Fibroblast of the aortic adventitia (primary cell): Measurements from ENCODE around the gene SLAMF6. TPM values are rescaled to one million over a fixed set of nuclear protein-coding genes. Genes with fewer than 3 reads are reported as not detected.

Source experiments
- DNase-seq: peaks from one replicate; pipeline ENCODE4 v3.0.0-alpha.2; 2010; ENCODE audit warnings: low read depth
- H3K4me3 ChIP-seq: 2 replicates; pipeline ENCODE4 v1.5.1; 2011; ENCODE audit warnings: low read depth, mild to moderate bottlenecking, control low read depth, low read length, moderate library complexity
- CTCF ChIP-seq: IDR thresholded peaks from 2 replicates; pipeline ENCODE4 v1.5.1; 2011; ENCODE audit warnings: mild to moderate bottlenecking, low read length, control low read depth, inconsistent platforms; ENCODE audit not compliant: insufficient read depth
- total RNA-seq: library from RNA; depleted of rRNA; stranded (reverse); fragments of >200 nt; gene quantifications from 2 replicates; pipeline ENCODE4 v1.2.3, GENCODE V29; 2012; ENCODE audit warnings: low replicate concordance

SLAMF6 gene
- total RNA-seq, 1 donor: not detected

DNA sequence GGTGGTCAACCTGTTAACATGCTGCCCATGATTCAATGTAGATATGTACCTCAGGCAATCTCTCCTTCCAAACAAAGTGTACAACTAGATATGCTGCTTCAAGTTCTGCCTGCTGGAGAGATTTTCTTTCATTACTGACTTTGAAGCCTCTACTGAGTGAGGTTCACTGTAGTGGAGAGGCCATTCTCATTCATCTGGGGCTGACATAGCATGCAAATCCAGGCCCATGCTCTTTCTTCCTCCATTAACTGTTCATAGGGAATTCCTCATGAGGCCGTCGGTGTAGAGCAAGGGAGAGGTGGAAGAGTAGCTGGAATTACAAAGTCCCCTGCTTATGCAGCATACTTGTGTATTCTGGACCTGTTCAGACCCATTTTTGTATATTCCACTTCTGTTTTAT, 84.1 kb downstream of the SLAMF6 start:
- DNase-seq: no peak
- H3K4me3 ChIP-seq: no peak overlapping the region
- TF ChIP-seq CTCF: no peak

- no peak for DNase-seq
- H3K4me3 ChIP-seq: no peak overlapping the region
- TF ChIP-seq CTCF: no peak
Observed at GRCh38 chr1:160438317-160438918, 84.6 kb downstream of the SLAMF6 start.

DNA sequence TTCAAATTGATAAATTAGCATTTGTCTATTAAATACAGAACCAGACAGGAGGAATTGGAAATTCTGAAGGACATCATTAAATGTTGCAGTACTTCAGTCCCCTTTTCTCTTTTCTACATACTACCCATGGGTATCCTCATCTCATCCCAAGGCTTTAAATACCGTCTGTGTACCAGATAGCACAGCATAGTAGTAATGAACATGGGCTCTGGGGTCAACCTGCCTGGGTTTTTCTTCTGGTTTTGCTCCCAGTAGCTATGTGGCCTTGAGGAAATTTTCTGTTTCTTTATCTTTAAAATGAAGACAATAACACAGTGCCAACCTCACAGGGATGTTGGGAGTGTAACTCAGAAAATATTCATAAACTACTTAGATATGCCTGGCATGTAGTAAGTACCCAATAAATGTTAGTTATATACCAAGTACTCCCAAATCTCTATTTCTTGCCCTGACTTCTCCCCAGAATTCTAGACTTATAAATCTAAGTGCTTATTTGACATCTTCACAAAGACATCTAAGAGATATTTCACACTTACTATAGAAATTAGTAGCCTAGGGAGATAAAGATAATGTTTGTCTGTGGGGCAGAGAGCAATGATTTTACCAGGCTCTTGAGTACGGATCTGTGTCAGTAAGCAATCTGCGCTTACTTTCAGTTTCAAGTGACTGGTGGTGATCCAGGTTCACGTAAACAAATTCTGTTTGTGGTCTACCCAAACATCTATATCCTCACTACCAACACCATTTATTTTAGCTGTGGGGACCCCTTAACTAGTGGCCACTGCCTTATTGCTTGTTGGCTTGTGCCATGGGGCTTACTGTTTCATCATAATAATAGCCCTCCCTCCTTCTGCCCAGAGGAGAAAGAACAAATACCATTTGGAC, 85.4 kb downstream of the SLAMF6 start:
- no peak for DNase-seq
- no peak for TF ChIP-seq CTCF
- H3K4me3 ChIP-seq: no peak overlapping the region

GRCh38 chr1:160436966-160437365, 86.1 kb downstream of the SLAMF6 start:
- no peak for DNase-seq
- no peak overlapping the region for H3K4me3 ChIP-seq
- TF ChIP-seq CTCF: no peak

Other genes starting within 250 kb of the SLAMF6 start
- gene PEX19, start 238.1 kb downstream of the SLAMF6 start, total RNA-seq: 39.1 and 55.1 TPM in 2 replicates
- gene COPA, start 180.0 kb downstream of the SLAMF6 start, total RNA-seq: 220 and 248 TPM in 2 replicates
- 60.6 and 79.3 TPM in 2 replicates for gene NCSTN, start 179.9 kb downstream of the SLAMF6 start, total RNA-seq
- gene NHLH1, start 156.2 kb downstream of the SLAMF6 start, total RNA-seq: not detected in 2 replicates
- not detected in 2 replicates for gene VANGL2, start 122.7 kb downstream of the SLAMF6 start, total RNA-seq
- not detected in 2 replicates for gene CD84, start 56.2 kb upstream of the SLAMF6 start, total RNA-seq
- not detected in 2 replicates for gene SLAMF1, start 123.8 kb upstream of the SLAMF6 start, total RNA-seq
- gene CD48, start 188.6 kb upstream of the SLAMF6 start, total RNA-seq: not detected in 2 replicates
- not detected in 2 replicates for gene SLAMF7, start 216.0 kb upstream of the SLAMF6 start, total RNA-seq